HCT116 (cell line): ENCODE results near the gene TENM4. TPM values are rescaled to one million over a fixed set of nuclear protein-coding genes. Genes with fewer than 3 reads are reported as not detected.

ENCODE experiments used
- ATAC-seq: fragments of 200-7000 bp; cut with Tn5 transposase; 2 replicates; pipeline ENCODE4 v1.9.1; 2020; ENCODE audit warnings: mild to moderate bottlenecking, moderate library complexity
- BruUV-seq: library from RNA; stranded (reverse); fragments of 400-500 nt; replicated peaks from 2 replicates; lab custom pipeline; 2021; lab: Mats Ljungman, UMichigan
- CTCF ChIA-PET: fragments of 300-600 bp; sonication (Branson Sonifier 250); formaldehyde crosslinking; loops from one replicate; lab custom pipeline; 2021; ENCODE audit warnings: antibody characterized with exemption; lab: Charles Lee
- POLR2A ChIA-PET: fragments of 300-600, 350-600 bp; sonication (Branson Sonifier 250); formaldehyde crosslinking; loops from one replicate; lab custom pipeline; 2021; ENCODE audit warnings: antibody characterized with exemption; lab: Charles Lee
- RAD21 ChIA-PET, 2 experiments: fragments of 300-600 bp; sonication (Branson Sonifier 250); formaldehyde crosslinking; loops; one replicate each; lab custom pipeline; 2023; ENCODE audit warnings: low total read pairs in 2 of 2; ENCODE audit not compliant: uncharacterized antibody in 2 of 2, unreplicated experiment in 2 of 2, low non-redundant PET in 1 of 2; lab: Charles Lee
- DNase-seq: peaks from one replicate; pipeline ENCODE4 v3.0.0-alpha.2; 2010; ENCODE audit warnings: low read depth, low spot score
- H2AFZ ChIP-seq: fragments of 200-600 bp; shearing (Covaris generic), sonication (generic); 2 replicates; pipeline ENCODE4 v1.6.1; 2017; ENCODE audit warnings: low read depth, mixed run types, mixed read lengths, antibody characterized with exemption, low read length; ENCODE audit not compliant: poor library complexity, severe bottlenecking
- H3K27ac ChIP-seq: 2 replicates; pipeline ENCODE4 v1.5.1; 2012; ENCODE audit warnings: low read depth, low read length
- H3K27me3 ChIP-seq: fragments of 200-600 bp; sonication (generic); 2 replicates; pipeline ENCODE4 v1.6.1; 2016; ENCODE audit warnings: mixed run types, low read length, mixed read lengths; ENCODE audit not compliant: insufficient read depth
- H3K36me3 ChIP-seq, 2 experiments: fragments of 200-500 bp in 1 of 2; fragments of 200-600 bp in 1 of 2; sonication (Bioruptor generic) in 1 of 2; sonication (generic) in 1 of 2; 2 replicates each; pipeline versions ENCODE4 v1.5.1 to v1.6.1; 2014 to 2016; ENCODE audit warnings: low read length in 2 of 2, inconsistent platforms in 1 of 2, mixed read lengths in 1 of 2, mixed run types in 1 of 2; ENCODE audit not compliant: insufficient read depth in 2 of 2, control insufficient read depth in 1 of 2
- H3K4me1 ChIP-seq, 2 experiments: fragments of 200-600 bp in 1 of 2; sonication (generic) in 1 of 2; 2 replicates each; pipeline versions ENCODE4 v1.5.1 to v1.6.1; 2012 to 2017; ENCODE audit warnings: low read length in 2 of 2, inconsistent platforms in 1 of 2, mild to moderate bottlenecking in 1 of 2, mixed read lengths in 1 of 2, mixed run types in 1 of 2, moderate library complexity in 1 of 2; ENCODE audit not compliant: insufficient read depth in 2 of 2, control insufficient read depth in 1 of 2
- H3K4me2 ChIP-seq: fragments of 200-600 bp; sonication (generic); 2 replicates; pipeline ENCODE4 v1.6.1; 2017; ENCODE audit warnings: mixed run types, low read length, mixed read lengths
- H3K4me3 ChIP-seq, 2 experiments: fragments of 200-600 bp in 1 of 2; sonication (generic) in 1 of 2; replicated peaks in 1 of 2; 2 replicates each; pipeline ENCODE4 v1.5.1; 2011 to 2016; ENCODE audit warnings: low read length in 2 of 2, control low read depth in 1 of 2, low read depth in 1 of 2, mild to moderate bottlenecking in 1 of 2, mixed read lengths in 1 of 2, mixed run types in 1 of 2
- H3K79me2 ChIP-seq: fragments of 200-600 bp; sonication (generic); 2 replicates; pipeline ENCODE4 v1.6.1; 2017; ENCODE audit warnings: mild to moderate bottlenecking, mixed run types, low read length, moderate library complexity, mixed read lengths; ENCODE audit not compliant: insufficient read depth
- H3K9ac ChIP-seq: fragments of 200-600 bp; sonication (generic); 2 replicates; pipeline ENCODE4 v1.6.1; 2016; ENCODE audit warnings: low read length, mixed read lengths
- H3K9me2 ChIP-seq: fragments of 200-600 bp; sonication (generic), shearing (Covaris generic); 2 replicates; pipeline ENCODE4 v1.6.1; 2017; ENCODE audit warnings: mixed run types, mild to moderate bottlenecking, moderate library complexity; ENCODE audit not compliant: insufficient read depth
- H3K9me3 ChIP-seq, 2 experiments: fragments of 200-500 bp in 1 of 2; fragments of 200-600 bp in 1 of 2; sonication (Bioruptor generic) in 1 of 2; sonication (generic) in 1 of 2; 2 replicates each; pipeline ENCODE4 v1.6.1; 2014 to 2017; ENCODE audit warnings: low read length in 2 of 2, mixed read lengths in 2 of 2, inconsistent platforms in 1 of 2, low read depth in 1 of 2, mild to moderate bottlenecking in 1 of 2, mixed run types in 1 of 2, moderate library complexity in 1 of 2; ENCODE audit not compliant: control insufficient read depth in 1 of 2, insufficient read depth in 1 of 2
- H4K20me1 ChIP-seq: fragments of 200-600 bp; sonication (generic), shearing (Covaris generic); 2 replicates; pipeline ENCODE4 v1.6.1; 2017; ENCODE audit warnings: mixed run types, mild to moderate bottlenecking, moderate library complexity; ENCODE audit not compliant: insufficient read depth
- CEBPB ChIP-seq: IDR thresholded peaks from 2 replicates; pipeline ENCODE4 v1.6.1; 2012; ENCODE audit warnings: low read depth
- EGR1 ChIP-seq: IDR thresholded peaks from 2 replicates; pipeline ENCODE4 v1.6.1; 2012; ENCODE audit warnings: low read depth
- ELF1 ChIP-seq: IDR thresholded peaks from 2 replicates; pipeline ENCODE4 v1.6.1; 2012; ENCODE audit warnings: low read depth, borderline replicate concordance
- EZH2phosphoT487 ChIP-seq: fragments of 200-600 bp; IDR thresholded peaks from 2 replicates; pipeline ENCODE4 v1.6.1; 2018; ENCODE audit warnings: antibody characterized with exemption, borderline replicate concordance
- FOSL1 ChIP-seq: IDR thresholded peaks from 2 replicates; pipeline ENCODE4 v1.6.1; 2012; ENCODE audit warnings: low read depth
- SP1 ChIP-seq: IDR thresholded peaks from 2 replicates; pipeline ENCODE4 v1.6.1; 2012; ENCODE audit warnings: low read depth
- TCF7L2 ChIP-seq: IDR thresholded peaks from 2 replicates; pipeline ENCODE4 v1.7.0; 2011; ENCODE audit warnings: borderline replicate concordance, inconsistent platforms; ENCODE audit not compliant: insufficient read depth, insufficient read length; ENCODE audit errors: extremely low read depth
- YY1 ChIP-seq: IDR thresholded peaks from 2 replicates; pipeline ENCODE4 v1.6.1; 2011; ENCODE audit warnings: low read length, low read depth, moderate library complexity, mild to moderate bottlenecking; ENCODE audit not compliant: insufficient replicate concordance; ENCODE audit errors: extremely low read depth
- ZNF274 ChIP-seq: fragments of 200-500 bp; sonication (Bioruptor generic); IDR thresholded peaks from 2 replicates; pipeline ENCODE4 v1.6.1; 2014; ENCODE audit warnings: mild to moderate bottlenecking, low read depth, low read length, inconsistent platforms
- intact Hi-C: fragments of 100-400 bp; cut with micrococcal nuclease; formaldehyde crosslinking; loops from 2 replicates; pipeline ENCODE4 v1.10.0; 2022
- total RNA-seq: library from RNA; stranded (reverse); gene quantifications from one replicate; pipeline ENCODE4 v1.2.1, GENCODE V29; 2021; ENCODE audit not compliant: unreplicated experiment
- TF ChIP-seq, protein P1 (sequence below): IDR thresholded peaks from 2 replicates; pipeline ENCODE4 v1.6.1; 2011; ENCODE audit warnings: mild to moderate bottlenecking, low read length, moderate library complexity; ENCODE audit not compliant: insufficient replicate concordance; ENCODE audit errors: extremely low read depth
- TF ChIP-seq, protein P2 (sequence below): IDR thresholded peaks from 2 replicates; pipeline ENCODE4 v1.6.1; 2012
- TF ChIP-seq, protein P3 (sequence below), 3 experiments: fragments of 200-600 bp in 1 of 3; sonication (generic) in 1 of 3; IDR thresholded peaks in 2 of 3; conservative IDR thresholded peaks in 1 of 3; 2 replicates each; pipeline ENCODE4 v1.5.1; 2012 to 2017; ENCODE audit warnings: low read depth in 2 of 3, low read length in 2 of 3, antibody characterized with exemption in 1 of 3, borderline replicate concordance in 1 of 3, control low read depth in 1 of 3, mild to moderate bottlenecking in 1 of 3, mixed read lengths in 1 of 3, mixed run types in 1 of 3, moderate library complexity in 1 of 3; ENCODE audit not compliant: insufficient read depth in 1 of 3
- TF ChIP-seq, protein P4 (sequence below): IDR thresholded peaks from 2 replicates; pipeline ENCODE4 v1.6.1; 2012

Gene TENM4
- total RNA-seq, 1 experiment from 2014 or later, result 0.05 TPM

DNA sequence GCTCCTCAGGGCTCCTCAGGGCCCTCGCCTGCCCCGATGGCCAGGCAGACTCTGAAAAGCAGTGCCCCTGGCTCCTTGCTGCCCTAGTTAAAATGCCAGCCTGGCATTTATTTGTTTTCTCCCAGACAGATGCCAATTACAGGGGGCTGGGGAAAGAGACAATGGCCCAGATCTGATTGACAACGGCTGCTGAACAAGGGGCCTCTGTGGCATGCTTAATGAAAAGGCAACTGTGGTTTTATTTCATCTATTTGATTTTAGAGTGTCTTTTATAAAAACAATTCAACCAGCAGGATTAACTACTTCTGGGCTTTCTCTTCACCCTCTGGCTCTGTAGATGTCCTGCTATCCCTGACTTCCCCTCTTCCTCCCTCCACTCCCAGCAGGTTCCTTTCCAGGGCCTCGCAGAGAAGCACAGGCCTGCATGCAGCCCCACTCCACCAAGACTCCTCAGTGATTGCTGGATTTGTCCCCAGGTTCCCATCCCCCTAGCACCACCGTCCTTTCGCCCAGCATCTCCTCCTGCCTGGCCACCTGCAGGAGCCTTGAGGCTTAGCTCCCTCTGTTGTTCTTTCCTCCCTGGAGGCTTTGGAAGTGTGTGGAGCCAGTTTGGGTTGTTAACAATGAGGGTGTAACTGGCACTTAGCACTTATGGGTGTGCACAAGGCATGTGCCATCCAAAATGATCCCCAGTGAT, 171.1 kb downstream of the TENM4 start:
- Histone ChIP-seq H3K9me3 (no peaks in the 10 kb centered on the region), H3K27me3 (0 out of 2 replicates have a peak, but pooled peaks cover 11% of the 10 kb centered on the region), H3K9me2 (no peaks in the 10 kb centered on the region), H3K4me1 (no peaks in the 10 kb centered on the region), H3K27ac (no peak overlapping the region), H3K4me2 (no peak overlapping the region), H4K20me1 (no peaks in the 10 kb centered on the region), H3K9ac (no peak overlapping the region), H3K79me2 (no peaks in the 10 kb centered on the region), H3K36me3 (no peaks in the 10 kb centered on the region)
- no TSS peak for BruUV-seq
- RAD21 ChIA-PET, result no interaction called here
- CTCF ChIA-PET, result no interaction called here
- peak; percentile 53; the same call in 1 of the 2 replicates for ATAC-seq
- intact Hi-C loops, result no loop called here
- TF ChIP-seq, protein P1, sequence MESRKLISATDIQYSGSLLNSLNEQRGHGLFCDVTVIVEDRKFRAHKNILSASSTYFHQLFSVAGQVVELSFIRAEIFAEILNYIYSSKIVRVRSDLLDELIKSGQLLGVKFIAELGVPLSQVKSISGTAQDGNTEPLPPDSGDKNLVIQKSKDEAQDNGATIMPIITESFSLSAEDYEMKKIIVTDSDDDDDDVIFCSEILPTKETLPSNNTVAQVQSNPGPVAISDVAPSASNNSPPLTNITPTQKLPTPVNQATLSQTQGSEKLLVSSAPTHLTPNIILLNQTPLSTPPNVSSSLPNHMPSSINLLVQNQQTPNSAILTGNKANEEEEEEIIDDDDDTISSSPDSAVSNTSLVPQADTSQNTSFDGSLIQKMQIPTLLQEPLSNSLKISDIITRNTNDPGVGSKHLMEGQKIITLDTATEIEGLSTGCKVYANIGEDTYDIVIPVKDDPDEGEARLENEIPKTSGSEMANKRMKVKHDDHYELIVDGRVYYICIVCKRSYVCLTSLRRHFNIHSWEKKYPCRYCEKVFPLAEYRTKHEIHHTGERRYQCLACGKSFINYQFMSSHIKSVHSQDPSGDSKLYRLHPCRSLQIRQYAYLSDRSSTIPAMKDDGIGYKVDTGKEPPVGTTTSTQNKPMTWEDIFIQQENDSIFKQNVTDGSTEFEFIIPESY, result no peak
- no peak for TF ChIP-seq CEBPB
- TF ChIP-seq, protein P2, sequence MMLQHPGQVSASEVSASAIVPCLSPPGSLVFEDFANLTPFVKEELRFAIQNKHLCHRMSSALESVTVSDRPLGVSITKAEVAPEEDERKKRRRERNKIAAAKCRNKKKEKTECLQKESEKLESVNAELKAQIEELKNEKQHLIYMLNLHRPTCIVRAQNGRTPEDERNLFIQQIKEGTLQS, result no peak
- TF ChIP-seq ELF1, result no peak
- TF ChIP-seq SP1, result no peak
- TF ChIP-seq FOSL1, result no peak
- TF ChIP-seq, protein P3, sequence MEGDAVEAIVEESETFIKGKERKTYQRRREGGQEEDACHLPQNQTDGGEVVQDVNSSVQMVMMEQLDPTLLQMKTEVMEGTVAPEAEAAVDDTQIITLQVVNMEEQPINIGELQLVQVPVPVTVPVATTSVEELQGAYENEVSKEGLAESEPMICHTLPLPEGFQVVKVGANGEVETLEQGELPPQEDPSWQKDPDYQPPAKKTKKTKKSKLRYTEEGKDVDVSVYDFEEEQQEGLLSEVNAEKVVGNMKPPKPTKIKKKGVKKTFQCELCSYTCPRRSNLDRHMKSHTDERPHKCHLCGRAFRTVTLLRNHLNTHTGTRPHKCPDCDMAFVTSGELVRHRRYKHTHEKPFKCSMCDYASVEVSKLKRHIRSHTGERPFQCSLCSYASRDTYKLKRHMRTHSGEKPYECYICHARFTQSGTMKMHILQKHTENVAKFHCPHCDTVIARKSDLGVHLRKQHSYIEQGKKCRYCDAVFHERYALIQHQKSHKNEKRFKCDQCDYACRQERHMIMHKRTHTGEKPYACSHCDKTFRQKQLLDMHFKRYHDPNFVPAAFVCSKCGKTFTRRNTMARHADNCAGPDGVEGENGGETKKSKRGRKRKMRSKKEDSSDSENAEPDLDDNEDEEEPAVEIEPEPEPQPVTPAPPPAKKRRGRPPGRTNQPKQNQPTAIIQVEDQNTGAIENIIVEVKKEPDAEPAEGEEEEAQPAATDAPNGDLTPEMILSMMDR (IDR thresholded peaks at IDR 0.05 in 2 of 3, conservative IDR thresholded peaks at IDR 0.05 in 1 of 3; ENCODE audit: borderline replicate concordance in 1 of 3, insufficient read depth in 1 of 3, low read depth in 2 of 3, low read length in 2 of 3), result no peak
- TF ChIP-seq TCF7L2, result no peak
- no peak for TF ChIP-seq EGR1
- TF ChIP-seq, protein P4, sequence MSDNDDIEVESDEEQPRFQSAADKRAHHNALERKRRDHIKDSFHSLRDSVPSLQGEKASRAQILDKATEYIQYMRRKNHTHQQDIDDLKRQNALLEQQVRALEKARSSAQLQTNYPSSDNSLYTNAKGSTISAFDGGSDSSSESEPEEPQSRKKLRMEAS, result no peak
- TF ChIP-seq EZH2phosphoT487, result no peak
- no peak for TF ChIP-seq ZNF274
- TF ChIP-seq YY1, result no peak
- TF ChIP-seq, all 23 proteins: peak for 0
- DNase-seq, result no peak
- Histone ChIP-seq H2AFZ (no peak overlapping the region), H3K4me3 (no peak overlapping the region)
- POLR2A ChIA-PET, result no interaction called here
